HG02970 (cell line): ENCODE data around the gene MYO5A.
"Not testable (repeated sequence)": the region's sequence is repeated elsewhere in the genome, so short reads cannot be mapped to it uniquely, and the experiment has no call there.

Experiments
- ATAC-seq: cut with Tn5 transposase; IDR thresholded peaks from one replicate; pipeline ENCODE4 v1.9.1; 2021; ENCODE audit warnings: mild to moderate bottlenecking, moderate library complexity, moderate number of reproducible peaks; ENCODE audit not compliant: unreplicated experiment, low FRiP score

The MYO5A gene

GRCh38 chr15:52295421-52296001, 233.2 kb downstream of the MYO5A start, which contains the start of gene MYO5C:
TSS of gene MYO5C (minus strand) at chr15:52295804. CDS start at chr15:52295636, 168 bp downstream.
- ATAC-seq = no peak

- ATAC-seq = no peak
Observed at GRCh38 chr15:52294881-52295420, 233.7 kb downstream of the MYO5A start.

- no peak for ATAC-seq
Observed at GRCh38 chr15:52292780-52293392, 235.8 kb downstream of the MYO5A start.

DNA sequence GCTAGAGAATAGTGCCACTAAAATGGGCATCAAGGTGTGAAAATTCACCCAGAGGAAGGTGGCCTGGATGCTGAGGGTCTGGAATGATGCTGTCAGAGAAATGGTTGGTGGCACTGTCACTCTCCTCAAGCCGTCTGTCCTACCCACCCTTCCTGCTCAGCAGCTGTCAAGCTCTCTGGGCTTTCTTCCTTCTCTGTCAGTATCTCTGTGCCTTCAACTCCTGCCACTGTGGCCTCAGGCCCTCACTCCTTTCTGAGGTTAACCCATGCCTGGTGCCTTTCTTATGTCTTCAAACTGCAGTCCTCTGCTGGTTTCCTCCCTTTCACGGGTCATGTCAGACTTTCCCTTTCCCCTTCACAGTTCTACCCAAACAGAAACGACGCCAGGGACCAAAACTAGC, 237.5 kb downstream of the MYO5A start:
- ATAC-seq = no peak

GRCh38 chr15:52290800-52291199, 237.9 kb downstream of the MYO5A start:
- no peak for ATAC-seq

DNA sequence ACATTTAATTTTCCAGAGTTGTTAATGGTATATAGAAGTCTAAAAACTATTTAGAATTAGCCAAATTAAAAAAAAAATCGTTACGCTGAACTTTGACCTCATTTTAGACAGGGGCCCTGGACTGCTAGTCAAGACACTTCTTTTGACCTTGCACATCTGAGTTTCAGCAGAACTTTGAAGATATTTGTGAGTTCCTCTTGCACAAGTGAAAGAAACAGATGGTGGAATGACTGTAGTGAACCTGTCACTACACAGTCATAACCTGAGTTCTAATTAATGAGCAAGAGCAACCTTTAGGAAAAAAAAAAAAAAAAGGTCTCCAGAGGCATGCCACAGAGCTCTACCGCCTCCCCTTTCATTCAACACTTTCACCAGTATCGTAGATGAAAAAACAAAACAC, 238.4 kb downstream of the MYO5A start:
- no peak for ATAC-seq

DNA sequence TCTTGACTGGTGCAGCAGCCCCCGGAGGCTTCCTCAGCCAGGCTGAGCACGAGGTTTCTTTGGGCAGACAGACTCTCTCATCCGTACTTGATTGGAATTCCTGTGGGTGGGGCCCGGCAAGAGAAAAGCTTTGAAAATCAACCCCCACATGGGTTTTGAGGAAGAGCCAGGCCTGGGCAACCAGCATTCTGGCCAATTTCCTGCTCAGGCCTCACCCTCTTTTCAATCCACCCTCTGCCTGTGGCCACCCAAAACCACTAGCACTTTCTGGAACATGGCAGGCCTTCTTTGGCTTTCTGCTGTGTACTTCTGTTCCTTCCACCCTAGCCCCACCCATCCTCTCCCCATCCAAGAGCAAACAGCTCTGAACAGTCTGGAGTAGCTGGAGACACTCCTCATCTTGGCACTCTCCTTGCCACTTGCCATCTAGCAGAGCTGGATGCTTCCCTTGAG, 239.0 kb downstream of the MYO5A start:
- ATAC-seq = no peak

DNA sequence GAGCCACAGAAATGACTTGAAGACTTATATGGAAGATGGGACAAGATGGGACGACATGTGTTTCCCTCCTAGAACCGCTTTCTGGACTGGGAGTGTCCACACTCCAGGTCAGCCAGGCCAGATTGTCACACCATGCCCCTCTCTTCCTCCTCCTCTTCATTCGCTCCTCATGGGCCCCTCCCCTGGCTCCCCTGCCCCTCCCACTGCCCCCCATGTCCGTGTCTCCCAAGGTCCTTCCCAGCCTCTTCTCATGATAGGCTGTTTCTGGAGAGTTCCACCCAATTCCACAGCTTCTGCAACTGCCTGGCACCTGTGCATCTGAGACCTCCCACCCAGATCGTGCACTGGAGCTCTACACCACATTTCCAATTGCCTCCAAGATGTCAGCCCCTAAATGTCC, 239.7 kb downstream of the MYO5A start:
- no peak for ATAC-seq

GRCh38 chr15:52288051-52288942, 240.4 kb downstream of the MYO5A start:
- no peak for ATAC-seq

DNA sequence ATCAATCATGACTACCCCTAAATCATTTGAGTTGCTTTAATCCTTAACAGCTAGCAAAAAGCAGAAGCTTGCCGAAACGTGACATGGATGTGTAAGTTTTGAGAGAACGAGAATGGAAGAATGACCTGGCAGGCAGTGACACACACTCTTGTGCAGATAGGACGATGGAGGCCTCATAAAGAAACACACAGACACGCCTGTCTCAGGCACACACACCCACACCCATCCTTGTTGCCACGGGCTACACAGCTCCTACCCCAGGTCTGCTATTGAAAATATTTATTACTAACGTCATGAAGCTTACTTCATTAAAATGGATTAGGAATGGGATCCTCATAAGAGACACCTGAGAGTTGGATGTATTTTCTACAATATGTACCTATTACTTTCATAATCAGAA, 241.6 kb downstream of the MYO5A start:
- no peak for ATAC-seq

DNA sequence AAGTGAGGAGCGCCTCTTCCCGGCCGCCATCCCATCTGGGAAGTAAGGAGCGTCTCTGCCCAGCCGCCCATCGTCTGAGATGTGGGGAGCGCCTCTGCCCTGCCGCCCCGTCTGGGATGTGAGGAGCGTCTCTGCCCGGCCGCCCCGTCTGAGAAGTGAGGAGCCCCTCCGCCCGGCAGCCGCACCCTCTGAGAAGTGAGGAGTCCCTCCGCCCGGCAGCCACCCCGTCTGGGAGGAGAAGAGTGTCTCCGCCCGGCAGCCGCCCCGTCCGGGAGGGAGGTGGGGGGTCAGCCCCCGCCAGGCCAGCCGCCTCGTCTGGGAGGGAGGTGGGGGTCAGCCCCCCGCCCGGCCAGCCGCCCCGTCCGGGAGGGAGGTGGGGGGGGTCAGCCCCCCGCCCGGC, 242.7 kb downstream of the MYO5A start:
- ATAC-seq = not testable (repeated sequence)

GRCh38 chr15:52284164-52284563, 244.5 kb downstream of the MYO5A start:
- no peak for ATAC-seq

- ATAC-seq = no peak
Observed at GRCh38 chr15:52283281-52283680, 245.4 kb downstream of the MYO5A start.

- ATAC-seq = no peak
Observed at GRCh38 chr15:52282418-52282817, 246.3 kb downstream of the MYO5A start.

GRCh38 chr15:52281085-52282035, 247.3 kb downstream of the MYO5A start:
- ATAC-seq = no peak

- ATAC-seq = no peak
Observed at GRCh38 chr15:52280326-52281084, 248.2 kb downstream of the MYO5A start.

- ATAC-seq = no peak
Observed at GRCh38 chr15:52278636-52279367, 249.9 kb downstream of the MYO5A start.

DNA sequence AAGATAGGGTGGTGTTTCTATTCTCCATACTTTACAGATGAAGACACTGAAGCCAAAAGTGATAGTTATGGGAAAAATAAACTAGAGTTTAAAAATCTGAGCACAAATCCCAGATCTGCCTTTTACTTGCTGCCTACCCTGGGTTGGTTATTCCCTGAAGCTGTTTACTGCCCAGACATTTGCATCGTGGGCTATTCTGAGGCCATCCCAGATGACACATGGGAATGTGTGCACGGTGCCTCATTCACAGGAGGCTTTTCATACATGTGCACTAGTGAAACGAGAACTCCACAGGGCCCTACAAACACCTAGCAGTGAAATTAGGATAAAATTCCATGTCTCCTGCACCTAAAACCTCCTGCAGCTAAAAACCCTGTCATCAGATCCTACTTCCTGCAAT, 250.5 kb downstream of the MYO5A start:
- no peak for ATAC-seq

DNA sequence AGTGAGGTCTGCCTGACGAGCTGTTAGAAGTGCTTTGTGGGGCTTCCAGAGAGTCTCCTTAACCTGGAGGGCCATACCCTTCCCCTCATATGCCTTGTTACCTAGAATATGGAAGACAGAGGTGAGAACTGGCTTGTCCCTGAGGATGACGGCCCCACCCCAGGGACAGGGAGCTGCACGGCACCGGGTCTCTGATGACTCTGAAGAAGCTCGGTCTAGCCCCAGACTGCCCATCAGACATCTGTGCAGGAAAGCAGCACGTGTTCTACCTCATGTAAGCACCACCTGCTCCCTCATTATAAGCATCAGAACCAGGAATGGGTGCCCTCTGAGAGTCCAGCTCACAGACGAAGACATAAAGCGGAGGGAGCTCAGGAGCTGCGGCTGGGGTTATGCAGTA, 251.1 kb downstream of the MYO5A start:
- no peak for ATAC-seq
